GM12872 (cell line): ENCODE results near the gene SLC25A1.

Source experiments
- CTCF ChIP-seq: IDR thresholded peaks from 3 replicates; pipeline ENCODE4 v1.5.1; 2011; ENCODE audit warnings: low read depth, mild to moderate bottlenecking, low read length, moderate library complexity; ENCODE audit not compliant: insufficient read depth

SLC25A1 gene

DNA sequence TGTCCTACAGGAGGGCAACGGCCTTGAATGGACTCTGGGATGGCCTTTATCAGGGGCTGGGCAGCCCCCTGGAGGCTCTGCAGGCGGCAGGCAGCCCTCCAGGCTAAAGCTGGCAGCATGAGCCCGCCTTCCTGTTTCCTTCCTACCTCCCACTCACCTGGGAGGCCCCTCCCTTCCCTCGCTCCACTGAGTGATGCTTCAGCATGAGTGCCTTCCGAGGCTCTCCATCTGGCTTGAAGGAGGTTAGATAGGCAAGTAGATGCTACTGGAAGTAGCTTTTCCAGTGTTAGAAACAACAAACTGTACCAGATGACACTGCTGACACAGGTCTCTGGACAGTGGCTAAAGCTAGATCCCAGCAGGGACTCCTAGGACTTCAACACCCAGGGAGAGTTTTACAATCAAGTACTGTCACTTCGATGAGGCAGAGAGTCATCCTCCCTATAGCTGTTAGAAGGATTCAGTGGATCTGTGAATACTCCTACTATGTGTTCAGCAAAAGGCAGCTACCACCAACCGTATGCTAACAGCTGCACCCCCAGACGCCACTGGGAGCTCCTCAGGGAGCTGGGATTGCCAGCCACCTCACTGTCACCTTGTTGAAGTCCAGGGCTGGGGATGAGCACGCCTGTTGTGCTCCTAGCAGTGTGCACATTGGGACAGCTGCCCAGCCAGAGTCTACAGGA, 4.1 kb upstream of the SLC25A1 start:
- TF ChIP-seq CTCF, result no peak

- TF ChIP-seq CTCF, result no peak
These were observed 3.4 kb upstream of the SLC25A1 start for GRCh38 chr22:19181786-19182471.

- TF ChIP-seq CTCF, result no peak
These were observed 2.3 kb upstream of the SLC25A1 start for GRCh38 chr22:19180740-19181410.

- TF ChIP-seq CTCF, result no peak
These were observed 1.7 kb upstream of the SLC25A1 start for GRCh38 chr22:19180234-19180633.

- peak; percentile 83 for TF ChIP-seq CTCF
These were observed 1.0 kb upstream of the SLC25A1 start for GRCh38 chr22:19179497-19180048.

DNA sequence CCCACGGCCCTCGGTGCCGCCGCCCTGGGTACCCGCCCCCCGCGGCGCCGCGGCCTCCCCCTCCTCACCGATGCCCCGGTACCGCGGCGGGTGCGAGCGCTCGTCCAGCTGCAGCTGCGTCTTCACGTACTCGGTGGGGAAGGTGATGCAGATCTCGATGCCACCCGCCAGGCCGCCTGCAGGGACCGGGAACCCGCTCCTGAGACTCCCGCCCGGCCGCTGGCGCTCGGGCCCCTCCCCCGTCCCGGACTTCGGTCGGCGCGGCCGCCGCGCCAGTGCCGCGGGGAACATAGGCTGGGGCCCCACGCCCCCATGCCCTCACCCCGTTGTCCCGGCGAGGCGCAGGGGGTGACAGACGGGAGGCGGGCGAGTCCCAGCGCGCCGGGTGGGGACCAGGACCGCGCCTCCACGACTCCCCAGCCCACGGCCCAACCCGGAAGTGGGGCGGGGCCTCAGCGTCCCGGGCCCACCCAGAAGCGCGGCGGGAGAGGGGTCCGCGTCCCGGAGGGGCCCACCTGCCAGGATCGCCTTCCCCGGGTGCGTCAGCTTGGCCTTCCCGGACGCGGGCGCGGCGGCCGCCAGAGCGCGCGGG, 375 bp downstream of the SLC25A1 start:
- no peak for TF ChIP-seq CTCF
